Neural cell (in vitro differentiated cells): ENCODE results near the gene PYGO1.

Experiments
- EP300 ChIP-seq: fragments of 450-650 bp; conservative IDR thresholded peaks from 2 replicates; pipeline ENCODE4 v1.6.1; 2014; ENCODE audit warnings: antibody characterized with exemption, mild to moderate bottlenecking, moderate library complexity; ENCODE audit not compliant: poor library complexity, severe bottlenecking
- EZH2 ChIP-seq: fragments of 200-600, 300-800 bp; shearing (Covaris generic), sonication (generic); IDR thresholded peaks from 2 replicates; pipeline ENCODE4 v1.6.1; 2014; ENCODE audit warnings: antibody characterized with exemption, low read length, borderline replicate concordance, mild to moderate bottlenecking; ENCODE audit not compliant: insufficient read depth, poor library complexity, severe bottlenecking
- POLR2AphosphoS5 ChIP-seq: IDR thresholded peaks from 2 replicates; pipeline ENCODE4 v1.6.1; 2012
- RAD21 ChIP-seq: fragments of 450-650 bp; conservative IDR thresholded peaks from 2 replicates; pipeline ENCODE4 v1.6.1; 2014; ENCODE audit warnings: antibody characterized with exemption, mild to moderate bottlenecking, moderate library complexity
- SMC3 ChIP-seq: fragments of 450-650 bp; conservative IDR thresholded peaks from 2 replicates; pipeline ENCODE4 v1.6.1; 2014; ENCODE audit warnings: antibody characterized with exemption, mild to moderate bottlenecking, moderate library complexity; ENCODE audit not compliant: poor library complexity
- TAF1 ChIP-seq: IDR thresholded peaks from 2 replicates; pipeline ENCODE4 v1.6.1; 2012; ENCODE audit warnings: low read depth
- TF ChIP-seq, protein P1 (sequence below): fragments of 450-650 bp; IDR thresholded peaks from 2 replicates; pipeline ENCODE4 v1.5.1; 2014; ENCODE audit warnings: antibody characterized with exemption, mild to moderate bottlenecking, moderate library complexity; ENCODE audit not compliant: poor library complexity, severe bottlenecking
- TF ChIP-seq, protein P2 (sequence below): IDR thresholded peaks from 2 replicates; pipeline ENCODE4 v1.6.1; 2012; ENCODE audit warnings: borderline replicate concordance

DNA sequence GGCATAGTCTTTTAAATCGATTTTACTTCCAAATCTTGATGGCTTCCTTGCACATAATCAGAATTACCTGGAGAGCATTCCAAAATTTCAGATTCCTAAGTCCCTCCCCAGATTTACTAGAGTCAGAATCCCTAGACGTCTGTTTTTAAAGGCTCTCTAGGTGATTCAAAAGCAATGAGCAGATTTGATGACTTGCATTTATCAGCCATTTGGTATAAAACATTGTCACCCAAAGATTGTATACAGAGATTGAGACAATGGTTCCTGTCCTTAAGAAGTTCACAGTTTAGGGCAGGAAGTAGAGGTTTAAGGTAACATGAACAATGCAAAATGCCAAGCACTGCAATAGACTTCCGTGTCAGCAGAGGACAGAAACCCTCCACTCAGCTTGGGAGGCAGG is 2.6 kb upstream of the PYGO1 start:
- TF ChIP-seq, protein P1, sequence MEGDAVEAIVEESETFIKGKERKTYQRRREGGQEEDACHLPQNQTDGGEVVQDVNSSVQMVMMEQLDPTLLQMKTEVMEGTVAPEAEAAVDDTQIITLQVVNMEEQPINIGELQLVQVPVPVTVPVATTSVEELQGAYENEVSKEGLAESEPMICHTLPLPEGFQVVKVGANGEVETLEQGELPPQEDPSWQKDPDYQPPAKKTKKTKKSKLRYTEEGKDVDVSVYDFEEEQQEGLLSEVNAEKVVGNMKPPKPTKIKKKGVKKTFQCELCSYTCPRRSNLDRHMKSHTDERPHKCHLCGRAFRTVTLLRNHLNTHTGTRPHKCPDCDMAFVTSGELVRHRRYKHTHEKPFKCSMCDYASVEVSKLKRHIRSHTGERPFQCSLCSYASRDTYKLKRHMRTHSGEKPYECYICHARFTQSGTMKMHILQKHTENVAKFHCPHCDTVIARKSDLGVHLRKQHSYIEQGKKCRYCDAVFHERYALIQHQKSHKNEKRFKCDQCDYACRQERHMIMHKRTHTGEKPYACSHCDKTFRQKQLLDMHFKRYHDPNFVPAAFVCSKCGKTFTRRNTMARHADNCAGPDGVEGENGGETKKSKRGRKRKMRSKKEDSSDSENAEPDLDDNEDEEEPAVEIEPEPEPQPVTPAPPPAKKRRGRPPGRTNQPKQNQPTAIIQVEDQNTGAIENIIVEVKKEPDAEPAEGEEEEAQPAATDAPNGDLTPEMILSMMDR = no peak
- TF ChIP-seq EP300 (no peak), EZH2 (no peak), POLR2AphosphoS5 (no peak), TAF1 (no peak), RAD21 (no peak), SMC3 (no peak)
- TF ChIP-seq, protein P2, sequence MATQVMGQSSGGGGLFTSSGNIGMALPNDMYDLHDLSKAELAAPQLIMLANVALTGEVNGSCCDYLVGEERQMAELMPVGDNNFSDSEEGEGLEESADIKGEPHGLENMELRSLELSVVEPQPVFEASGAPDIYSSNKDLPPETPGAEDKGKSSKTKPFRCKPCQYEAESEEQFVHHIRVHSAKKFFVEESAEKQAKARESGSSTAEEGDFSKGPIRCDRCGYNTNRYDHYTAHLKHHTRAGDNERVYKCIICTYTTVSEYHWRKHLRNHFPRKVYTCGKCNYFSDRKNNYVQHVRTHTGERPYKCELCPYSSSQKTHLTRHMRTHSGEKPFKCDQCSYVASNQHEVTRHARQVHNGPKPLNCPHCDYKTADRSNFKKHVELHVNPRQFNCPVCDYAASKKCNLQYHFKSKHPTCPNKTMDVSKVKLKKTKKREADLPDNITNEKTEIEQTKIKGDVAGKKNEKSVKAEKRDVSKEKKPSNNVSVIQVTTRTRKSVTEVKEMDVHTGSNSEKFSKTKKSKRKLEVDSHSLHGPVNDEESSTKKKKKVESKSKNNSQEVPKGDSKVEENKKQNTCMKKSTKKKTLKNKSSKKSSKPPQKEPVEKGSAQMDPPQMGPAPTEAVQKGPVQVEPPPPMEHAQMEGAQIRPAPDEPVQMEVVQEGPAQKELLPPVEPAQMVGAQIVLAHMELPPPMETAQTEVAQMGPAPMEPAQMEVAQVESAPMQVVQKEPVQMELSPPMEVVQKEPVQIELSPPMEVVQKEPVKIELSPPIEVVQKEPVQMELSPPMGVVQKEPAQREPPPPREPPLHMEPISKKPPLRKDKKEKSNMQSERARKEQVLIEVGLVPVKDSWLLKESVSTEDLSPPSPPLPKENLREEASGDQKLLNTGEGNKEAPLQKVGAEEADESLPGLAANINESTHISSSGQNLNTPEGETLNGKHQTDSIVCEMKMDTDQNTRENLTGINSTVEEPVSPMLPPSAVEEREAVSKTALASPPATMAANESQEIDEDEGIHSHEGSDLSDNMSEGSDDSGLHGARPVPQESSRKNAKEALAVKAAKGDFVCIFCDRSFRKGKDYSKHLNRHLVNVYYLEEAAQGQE = no peak
